GM19397 (cell line): ENCODE results near the gene METTL17.

Source experiments
- ATAC-seq: cut with Tn5 transposase; IDR thresholded peaks from one replicate; pipeline ENCODE4 v1.9.1; 2021; ENCODE audit warnings: mild to moderate bottlenecking, moderate library complexity; ENCODE audit not compliant: unreplicated experiment

METTL17 gene

GRCh38 chr14:21041676-21042433, 52.1 kb downstream of the METTL17 start, which contains the start of gene RNASE7:
RNASE7 (plus strand) TSS chr14:21042362; CDS start chr14:21042993, 631 bp downstream.
- ATAC-seq = no peak

- ATAC-seq = no peak
These were observed 53.1 kb downstream of the METTL17 start for GRCh38 chr14:21042918-21043317.

- ATAC-seq = no peak
These were observed 53.7 kb downstream of the METTL17 start for GRCh38 chr14:21043387-21043973.

- no peak for ATAC-seq
These were observed 54.3 kb downstream of the METTL17 start for GRCh38 chr14:21043974-21044618.
